HG02610 (cell line): ENCODE results near the gene LRSAM1.

Experiments
- ATAC-seq: cut with Tn5 transposase; IDR thresholded peaks from one replicate; pipeline ENCODE4 v1.9.1; 2021; ENCODE audit warnings: mild to moderate bottlenecking, moderate library complexity; ENCODE audit not compliant: unreplicated experiment

Gene LRSAM1

DNA sequence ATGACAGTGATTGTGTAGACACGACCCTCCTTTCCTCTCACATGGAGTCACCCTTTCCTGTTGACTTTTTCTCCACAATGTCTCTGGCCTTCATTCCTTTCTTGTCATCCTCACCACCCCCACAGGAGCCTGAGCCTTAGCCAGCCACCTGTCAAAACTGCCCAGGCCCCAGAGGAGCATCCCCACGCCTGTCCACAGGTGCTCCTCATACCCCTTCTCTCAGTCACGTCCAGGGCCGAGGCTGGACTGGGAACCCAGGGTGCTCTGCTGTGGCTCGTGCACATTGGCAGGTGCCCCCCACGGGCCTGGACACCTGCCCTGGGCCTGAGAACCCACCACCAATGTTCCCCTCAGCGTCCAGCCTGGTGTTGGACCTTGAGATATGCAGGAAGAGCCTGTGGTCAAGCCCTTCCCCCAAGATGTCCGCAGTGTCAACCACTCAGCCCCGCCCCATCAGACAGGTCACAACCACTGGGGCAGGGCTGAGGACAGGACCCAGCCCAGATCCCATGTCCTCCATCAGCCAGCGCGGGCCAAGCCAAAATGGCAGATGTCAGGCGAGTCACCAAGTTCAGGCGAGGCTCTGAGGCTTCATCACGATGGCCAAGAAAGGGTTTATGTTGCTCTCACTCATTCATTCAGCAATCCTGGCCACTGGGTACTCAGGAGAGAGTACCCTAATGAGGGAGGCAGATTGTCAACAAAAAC, 95.0 kb downstream of the LRSAM1 start:
- ATAC-seq = no peak

- no peak for ATAC-seq
Measured at GRCh38 chr9:127548352-127548881, 97.1 kb downstream of the LRSAM1 start.

DNA sequence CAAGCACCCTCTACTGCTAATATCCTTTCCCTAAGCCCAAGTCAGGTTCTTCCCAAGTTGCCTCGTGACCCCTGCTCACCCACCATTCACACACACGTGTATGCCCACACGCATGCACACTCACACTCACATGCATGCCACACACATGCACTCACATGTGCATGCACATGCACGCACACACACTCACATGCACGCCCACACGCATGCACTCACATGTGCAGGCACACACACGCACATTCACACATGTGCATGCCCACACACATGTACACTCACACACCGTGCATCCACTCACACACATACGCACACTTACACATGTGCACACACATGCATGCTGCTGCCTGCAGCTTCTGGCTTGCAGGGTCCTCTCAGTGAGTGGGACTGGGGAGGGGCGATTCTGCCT, 97.9 kb downstream of the LRSAM1 start:
- no peak for ATAC-seq

- ATAC-seq = no peak
Measured at GRCh38 chr9:127549751-127550150, 98.4 kb downstream of the LRSAM1 start.

- no peak for ATAC-seq
Measured at GRCh38 chr9:127550282-127550681, 99.0 kb downstream of the LRSAM1 start.

DNA sequence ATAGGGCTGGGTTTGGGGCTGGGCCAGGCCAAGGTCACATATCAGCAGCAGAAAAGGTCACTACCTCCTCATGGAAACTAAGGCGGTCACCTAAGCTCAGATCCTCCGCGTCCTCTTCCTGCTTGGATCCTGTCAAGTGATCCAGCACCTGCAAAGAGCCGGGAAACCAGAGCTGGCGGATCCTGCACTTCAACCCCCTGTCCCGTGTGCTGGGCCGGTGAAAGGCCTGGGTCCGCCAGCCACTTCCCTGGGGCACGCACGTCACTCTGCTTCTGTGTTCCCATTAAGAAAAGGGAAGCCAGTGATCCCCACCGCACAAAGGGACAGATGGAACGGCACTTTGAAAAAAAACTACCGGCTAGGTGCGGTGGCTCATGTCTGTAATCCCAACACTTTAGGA, 99.4 kb downstream of the LRSAM1 start:
- ATAC-seq = no peak
